Epidermal melanocyte (primary cell): ENCODE measurements around the gene PRPH.
"Not testable (repeated sequence)": the region's sequence is repeated elsewhere in the genome, so short reads cannot be mapped to it uniquely, and the experiment has no call there.

Source experiments
- DNase-seq: peaks from one replicate; pipeline ENCODE4 v3.0.0; 2011; ENCODE audit warnings: low spot score; ENCODE audit not compliant: insufficient read length

Gene PRPH

GRCh38 chr12:49295082-49295936, at the start of gene PRPH:
PRPH (plus strand) TSS chr12:49295147; CDS start chr12:49295201, 54 bp downstream.
- no peak for DNase-seq

DNA sequence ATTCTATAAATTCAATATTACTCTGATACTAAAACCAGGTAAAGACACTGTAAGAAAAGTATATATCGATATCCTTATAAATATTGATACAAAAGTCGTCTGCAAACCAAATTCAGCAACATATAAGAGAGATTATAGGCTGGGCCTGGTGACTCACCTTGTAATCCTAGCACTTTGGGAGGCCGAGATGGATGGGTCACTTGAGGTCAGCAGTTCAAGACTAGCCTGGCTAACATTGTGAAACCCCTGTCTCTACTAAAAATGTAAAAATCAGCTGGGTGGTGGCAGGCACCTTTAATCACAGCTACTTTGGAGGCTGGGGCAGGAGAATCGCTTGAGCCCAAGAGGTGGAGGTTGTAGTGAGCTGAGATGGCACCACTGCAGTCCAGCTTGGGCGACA, 43.6 kb upstream of the PRPH start:
- no peak for DNase-seq

DNA sequence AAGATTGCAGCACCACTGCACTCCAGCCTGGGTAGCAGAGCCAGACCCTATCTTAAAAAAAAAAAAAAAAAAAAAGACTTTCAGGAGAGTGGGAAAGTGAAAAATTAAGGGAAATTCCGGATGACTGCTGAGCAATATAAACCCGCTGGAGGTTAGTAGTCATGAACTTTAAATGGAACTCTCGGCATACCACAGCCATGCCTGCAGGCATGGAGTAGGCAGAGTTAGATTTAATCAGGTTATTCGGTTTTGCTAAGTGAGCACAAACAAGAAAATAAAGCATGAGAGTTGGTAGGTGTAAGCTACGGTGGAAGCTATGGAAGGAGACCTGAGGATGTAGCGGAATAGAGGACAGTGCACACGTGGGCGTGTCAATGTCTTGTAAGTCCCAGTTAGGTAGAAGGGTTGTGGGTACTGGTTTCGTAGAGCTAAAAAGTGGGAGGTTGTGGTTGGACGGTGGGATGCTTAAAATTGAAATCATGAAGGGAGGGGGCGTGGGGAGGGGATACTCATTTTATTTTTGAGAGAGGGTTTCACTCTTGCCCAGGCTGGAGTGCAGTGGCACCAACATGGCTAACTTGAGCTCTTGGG, 41.8 kb upstream of the PRPH start:
- no peak for DNase-seq

GRCh38 chr12:49255456-49255855, 39.5 kb upstream of the PRPH start:
- not testable (repeated sequence) for DNase-seq

GRCh38 chr12:49255857-49256637, 38.9 kb upstream of the PRPH start:
- DNase-seq: no peak

GRCh38 chr12:49257508-49258184, 37.3 kb upstream of the PRPH start:
- not testable (repeated sequence) for DNase-seq

DNA sequence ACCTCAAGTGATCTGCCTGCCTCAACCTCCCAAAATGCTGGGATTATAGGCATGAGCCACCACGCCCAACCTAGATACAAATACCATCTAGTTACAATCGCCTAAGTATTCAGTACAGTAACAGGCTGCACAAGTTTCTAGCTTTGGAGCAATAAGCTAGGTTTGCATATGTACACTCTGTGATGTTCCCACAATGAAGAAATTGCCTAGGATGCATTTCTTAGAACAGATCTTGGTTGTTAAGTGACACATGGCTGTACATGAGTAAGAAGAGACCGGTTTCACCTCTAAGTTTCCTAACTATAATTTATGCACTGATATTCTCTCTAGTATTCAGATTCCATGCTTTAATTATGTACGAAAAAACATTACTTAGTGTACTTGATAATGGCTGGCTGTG, 35.5 kb upstream of the PRPH start:
- DNase-seq: no peak

- DNase-seq: no peak
These were observed 34.8 kb upstream of the PRPH start for GRCh38 chr12:49260166-49260565.

DNA sequence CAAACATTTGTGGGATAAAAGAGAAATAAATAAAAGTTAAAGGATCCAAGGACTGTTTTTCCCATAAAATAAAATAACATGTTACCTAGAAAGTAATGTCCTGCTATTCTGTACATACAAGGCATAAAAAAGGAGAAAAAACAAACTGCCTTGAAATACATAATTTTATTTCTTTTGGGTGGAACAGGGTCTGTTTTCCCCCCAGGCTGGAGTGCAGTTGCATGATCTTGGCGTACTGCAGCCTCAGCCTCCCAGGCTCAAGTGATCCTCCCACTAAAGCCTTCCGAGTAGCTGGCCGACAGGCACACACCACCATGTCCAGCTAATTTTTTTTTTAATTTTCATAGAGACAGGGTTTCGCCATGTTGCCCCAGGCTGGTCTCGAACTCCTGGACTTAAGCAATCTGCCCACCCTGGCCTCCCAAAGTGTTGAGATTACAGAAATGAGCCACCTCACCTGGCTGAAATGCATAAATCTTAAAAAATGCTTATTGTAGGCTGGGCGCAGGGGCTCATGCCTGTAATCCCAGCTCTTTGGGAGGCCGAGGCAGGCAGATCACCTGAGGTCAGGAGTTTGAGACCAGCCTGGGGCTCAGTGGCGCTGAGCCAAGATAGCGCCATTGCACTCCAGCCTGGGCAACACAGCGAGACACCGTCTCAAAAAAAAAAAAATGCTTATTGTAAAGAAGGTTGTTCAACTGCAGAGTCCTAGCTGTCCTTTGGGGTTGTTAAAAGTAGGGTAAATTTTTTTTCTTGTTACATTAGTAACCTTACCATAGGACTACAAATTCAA, 34.2 kb upstream of the PRPH start:
- no peak for DNase-seq

GRCh38 chr12:49261721-49262120, 33.2 kb upstream of the PRPH start:
- no peak for DNase-seq

- DNase-seq: no peak
These were observed 31.6 kb upstream of the PRPH start for GRCh38 chr12:49263400-49263763.

DNA sequence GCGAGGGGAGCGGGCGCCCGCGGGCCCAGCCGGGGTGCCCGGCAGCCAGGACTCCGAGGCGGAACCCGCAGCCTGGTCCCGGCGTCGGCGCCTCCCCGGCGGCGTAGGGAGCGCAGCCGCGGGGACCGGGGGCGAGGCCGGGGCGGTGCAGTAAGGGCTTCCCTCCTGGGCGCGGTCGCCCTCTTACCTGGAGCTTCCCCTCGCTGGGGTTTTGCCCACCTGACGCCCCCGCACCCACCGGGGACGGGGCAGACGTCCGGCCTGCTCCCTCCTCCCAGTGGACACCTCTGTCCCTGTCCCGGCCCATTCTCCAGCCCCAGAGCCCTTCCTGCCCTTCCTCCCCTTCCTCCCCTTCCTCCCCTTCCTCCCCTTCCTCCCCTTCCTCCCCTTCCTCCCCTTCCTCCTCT, 30.5 kb upstream of the PRPH start:
- no peak for DNase-seq

- peak; percentile 88 for DNase-seq
These were observed 29.8 kb upstream of the PRPH start, which contains the start of gene TUBA1C for GRCh38 chr12:49264873-49265792. TUBA1C (plus strand) TSS chr12:49265082; CDS start chr12:49265182, 100 bp downstream.

GRCh38 chr12:49269191-49269590, 25.8 kb upstream of the PRPH start:
- not testable (repeated sequence) for DNase-seq

DNA sequence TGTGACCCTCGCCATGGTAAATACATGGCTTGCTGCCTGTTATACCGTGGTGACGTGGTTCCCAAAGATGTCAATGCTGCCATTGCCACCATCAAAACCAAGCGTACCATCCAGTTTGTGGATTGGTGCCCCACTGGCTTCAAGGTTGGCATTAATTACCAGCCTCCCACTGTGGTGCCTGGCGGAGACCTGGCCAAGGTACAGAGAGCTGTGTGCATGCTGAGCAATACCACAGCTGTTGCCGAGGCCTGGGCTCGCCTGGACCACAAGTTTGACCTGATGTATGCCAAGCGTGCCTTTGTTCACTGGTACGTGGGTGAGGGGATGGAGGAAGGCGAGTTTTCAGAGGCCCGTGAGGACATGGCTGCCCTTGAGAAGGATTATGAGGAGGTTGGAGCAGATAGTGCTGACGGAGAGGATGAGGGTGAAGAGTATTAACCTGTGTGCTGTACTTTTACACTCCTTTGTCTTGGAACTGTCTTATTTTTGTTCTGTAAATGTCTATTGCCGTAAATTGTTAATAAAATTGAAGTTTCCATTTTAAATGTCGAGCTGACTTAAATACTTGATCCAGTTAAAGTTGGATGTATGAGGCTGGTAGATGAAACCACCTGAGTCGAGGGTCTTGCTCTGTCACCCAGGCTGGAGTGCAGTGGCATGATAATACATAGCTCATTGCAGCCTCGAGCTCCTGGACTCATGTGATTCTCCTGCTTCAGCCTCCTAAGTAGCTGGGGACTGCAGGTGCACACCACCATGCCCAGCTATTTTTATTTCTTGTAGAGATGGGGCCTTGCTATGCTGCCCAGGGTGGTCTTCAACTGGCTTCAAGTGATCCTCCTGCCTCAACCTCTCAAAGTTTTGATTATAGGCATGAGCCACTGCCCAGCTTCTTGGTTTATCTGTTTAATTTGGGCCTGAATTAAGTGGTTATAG, 21.9 kb upstream of the PRPH start:
- DNase-seq: no peak

DNA sequence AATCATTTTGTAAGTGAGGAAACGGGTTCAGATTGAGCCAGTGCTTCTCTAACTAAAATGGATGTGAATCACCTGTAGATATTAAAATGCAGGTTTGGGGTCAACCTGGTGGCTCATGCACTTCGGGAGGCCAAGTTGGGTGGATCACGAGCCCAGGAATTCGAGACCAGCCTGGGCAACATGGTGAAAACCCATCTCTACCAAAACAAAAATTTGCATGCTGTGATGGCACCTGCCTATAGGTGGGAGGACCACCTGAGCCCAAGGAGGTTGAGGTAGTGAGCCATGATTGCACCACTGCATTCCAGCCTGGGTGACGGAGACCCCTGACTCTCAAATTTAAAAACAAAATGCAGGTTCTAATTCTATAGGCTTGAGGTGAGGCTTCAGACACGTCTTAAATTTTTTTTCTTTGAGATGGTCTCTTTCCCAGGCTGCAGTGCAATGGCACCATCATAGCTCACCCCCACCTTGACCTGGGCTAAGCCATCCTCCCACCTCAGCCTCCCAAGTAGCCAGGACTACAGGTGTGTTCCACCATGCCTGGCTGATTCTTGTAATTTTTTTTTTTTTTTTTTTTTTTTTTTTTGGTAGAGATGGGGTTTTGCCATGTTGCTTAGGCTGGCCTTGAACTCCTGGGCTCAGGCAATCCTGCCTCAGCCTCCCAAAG, 21.1 kb upstream of the PRPH start:
- DNase-seq: no peak

DNA sequence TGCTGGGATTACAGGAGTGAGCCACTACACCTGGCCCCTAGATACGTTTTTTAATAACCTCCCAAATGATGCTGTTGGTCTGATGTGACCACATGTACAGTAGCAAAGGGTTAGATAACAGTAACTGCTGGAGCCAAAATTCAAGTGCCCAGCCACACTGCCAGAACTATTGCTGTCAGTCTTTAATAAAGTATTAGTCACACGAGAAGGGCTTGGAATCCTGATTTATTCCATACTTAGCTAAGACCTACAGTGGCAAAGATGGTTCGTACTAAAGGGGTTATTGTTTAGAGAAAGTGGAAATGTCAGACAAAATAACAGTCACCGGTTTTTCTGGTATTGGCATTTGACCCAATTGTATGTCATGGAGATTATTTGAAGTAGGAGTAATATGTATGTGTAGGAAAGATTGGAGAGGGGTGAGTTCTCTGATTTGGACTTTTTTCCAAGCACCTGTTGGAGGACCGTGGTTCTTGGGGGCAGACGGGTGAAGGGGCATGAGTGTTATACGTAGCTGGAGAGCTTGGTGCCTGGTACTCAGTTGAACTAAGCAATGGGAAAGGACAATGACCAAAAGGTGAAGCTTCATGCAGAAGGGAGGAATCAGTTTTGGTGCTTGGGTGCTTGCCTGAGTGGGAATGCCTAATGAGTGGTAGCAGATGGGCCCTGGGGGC, 20.4 kb upstream of the PRPH start:
- no peak for DNase-seq
